HTR-8/SVneo (cell line): ENCODE measurements around the gene AUTS2.

Experiments
- DNase-seq: peaks from one replicate; pipeline ENCODE4 v3.0.0; 2011; ENCODE audit warnings: low spot score, mixed read lengths; ENCODE audit not compliant: insufficient read length
- FAIRE-seq: peaks from 2 replicates; lab custom pipeline; 2011; peaks lifted over from hg19 to GRCh38; lab: Jason Lieb, UNC

Gene AUTS2

GRCh38 chr7:70402069-70402468 is 803.8 kb downstream of the AUTS2 start:
- FAIRE-seq: no peak
- DNase-seq: no peak

GRCh38 chr7:70405241-70405640 is 807.0 kb downstream of the AUTS2 start:
- FAIRE-seq (no peak), DNase-seq (no peak)

GRCh38 chr7:70406186-70406949 is 808.1 kb downstream of the AUTS2 start:
- FAIRE-seq (no peak), DNase-seq (no peak)

GRCh38 chr7:70406950-70407209 is 808.6 kb downstream of the AUTS2 start:
- FAIRE-seq (no peak), DNase-seq (no peak)

GRCh38 chr7:70408477-70408876 is 810.2 kb downstream of the AUTS2 start:
- DNase-seq: no peak
- FAIRE-seq: no peak

- DNase-seq: no peak
- FAIRE-seq: no peak
Measured at GRCh38 chr7:70408891-70409290, 810.6 kb downstream of the AUTS2 start.

- DNase-seq (no peak), FAIRE-seq (no peak)
Measured at GRCh38 chr7:70410134-70410750, 812.0 kb downstream of the AUTS2 start.

GRCh38 chr7:70414368-70414767 is 816.1 kb downstream of the AUTS2 start:
- FAIRE-seq (no peak), DNase-seq (no peak)

GRCh38 chr7:70415179-70415972 is 817.1 kb downstream of the AUTS2 start:
- no peak for FAIRE-seq

GRCh38 chr7:70416347-70416985 is 818.2 kb downstream of the AUTS2 start:
- DNase-seq (no peak), FAIRE-seq (no peak)

More at GRCh38 chr7:70415179-70415972, 817.1 kb downstream of the AUTS2 start:
- no peak for DNase-seq

- DNase-seq (no peak), FAIRE-seq (no peak)
Measured at GRCh38 chr7:70416986-70417655, 818.8 kb downstream of the AUTS2 start.

- FAIRE-seq (no peak), DNase-seq (no peak)
Measured at GRCh38 chr7:70419526-70420380, 821.5 kb downstream of the AUTS2 start.

- DNase-seq (no peak), FAIRE-seq (no peak)
Measured at GRCh38 chr7:70420381-70420662, 822.0 kb downstream of the AUTS2 start.

- no peak for DNase-seq
- FAIRE-seq: no peak
Measured at GRCh38 chr7:70421319-70421718, 823.0 kb downstream of the AUTS2 start.

GRCh38 chr7:70426249-70426880 is 828.1 kb downstream of the AUTS2 start:
- FAIRE-seq: no peak

GRCh38 chr7:70432567-70433001 is 834.3 kb downstream of the AUTS2 start:
- DNase-seq: no peak

More at GRCh38 chr7:70426249-70426880, 828.1 kb downstream of the AUTS2 start:
- DNase-seq: no peak

GRCh38 chr7:70434376-70434775 is 836.1 kb downstream of the AUTS2 start:
- FAIRE-seq: no peak
- DNase-seq: no peak

More at GRCh38 chr7:70432567-70433001, 834.3 kb downstream of the AUTS2 start:
- no peak for FAIRE-seq

GRCh38 chr7:70434821-70435220 is 836.5 kb downstream of the AUTS2 start:
- no peak for FAIRE-seq
- DNase-seq: no peak

- no peak for FAIRE-seq
- DNase-seq: no peak
Measured at GRCh38 chr7:70435634-70436033, 837.4 kb downstream of the AUTS2 start.
